Measurements from ENCODE around the gene OPTC.

The OPTC gene

DNA sequence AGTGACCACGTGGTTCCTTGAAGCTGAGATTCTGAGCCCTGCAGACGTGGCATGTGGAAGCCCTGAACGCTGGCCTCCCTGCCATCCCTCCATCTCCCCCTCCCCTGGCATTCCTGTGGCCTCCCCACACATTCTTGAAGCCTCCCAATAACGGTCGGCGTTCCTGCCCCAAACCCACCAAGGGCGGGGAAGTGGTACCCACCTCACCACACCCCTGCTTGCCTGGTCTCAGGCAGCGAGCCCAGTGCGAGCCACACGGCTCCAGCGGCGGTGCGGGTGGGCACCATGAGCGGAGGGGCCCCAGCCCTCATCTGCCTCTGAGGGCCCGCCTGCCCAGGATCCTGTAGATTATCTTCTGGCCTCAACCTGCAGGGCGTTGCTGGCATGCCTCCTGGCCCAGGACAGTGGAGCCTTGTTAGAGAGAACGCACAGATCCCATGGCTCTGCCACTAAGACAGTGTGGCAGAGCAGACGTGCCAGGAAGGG is 38.9 kb upstream of the OPTC start:
- H3K9ac ChIP-seq (ENCODE audit: low read depth, low read length): no peak overlapping the region
- H3K27me3 ChIP-seq (ENCODE audit: control insufficient read depth, insufficient read depth, low read length): no peaks in the 10 kb centered on the region
- H3K4me3 ChIP-seq (ENCODE audit: low read depth, low read length): no peak overlapping the region
- H3K27ac ChIP-seq (ENCODE audit: low read depth, low read length): no peak overlapping the region
- H3K4me1 ChIP-seq (ENCODE audit: control insufficient read depth, insufficient read depth, low read length): peaks cover 10% of the 10 kb centered on the region
- no peaks in the 10 kb centered on the region for H3K36me3 ChIP-seq (ENCODE audit: control insufficient read depth, insufficient read depth, low read length)
- no peaks in the 10 kb centered on the region for H3K9me3 ChIP-seq (ENCODE audit: control insufficient read depth, insufficient read depth, low read length)

DNA sequence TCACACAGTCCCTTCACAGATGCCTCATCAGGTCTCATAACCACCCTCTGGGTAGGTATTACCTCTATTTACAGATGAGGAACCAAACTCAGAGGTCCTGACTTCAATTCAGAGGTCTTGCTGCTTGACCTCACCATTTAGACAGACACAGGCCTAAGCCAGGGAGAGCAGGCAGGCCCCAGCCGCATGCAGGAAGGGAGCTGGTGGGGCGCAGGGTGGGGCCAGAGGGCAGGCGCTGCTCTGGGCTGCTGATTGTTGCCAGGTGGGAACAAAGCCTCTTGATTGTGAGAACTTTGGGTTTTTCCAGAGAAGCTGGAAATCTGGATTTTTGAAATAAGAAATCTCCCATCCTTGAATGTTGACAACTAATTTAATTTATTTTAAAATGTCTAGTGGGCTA is 38.2 kb upstream of the OPTC start:
- Histone ChIP-seq H3K4me1 (ENCODE audit: control insufficient read depth, insufficient read depth, low read length) (peaks cover 6% of the 10 kb centered on the region), H3K27ac (ENCODE audit: low read depth, low read length) (no peak overlapping the region), H3K4me3 (ENCODE audit: low read depth, low read length) (no peak overlapping the region), H3K9ac (ENCODE audit: low read depth, low read length) (no peak overlapping the region), H3K27me3 (ENCODE audit: control insufficient read depth, insufficient read depth, low read length) (no peaks in the 10 kb centered on the region), H3K9me3 (ENCODE audit: control insufficient read depth, insufficient read depth, low read length) (no peaks in the 10 kb centered on the region), H3K36me3 (ENCODE audit: control insufficient read depth, insufficient read depth, low read length) (no peaks in the 10 kb centered on the region)

DNA sequence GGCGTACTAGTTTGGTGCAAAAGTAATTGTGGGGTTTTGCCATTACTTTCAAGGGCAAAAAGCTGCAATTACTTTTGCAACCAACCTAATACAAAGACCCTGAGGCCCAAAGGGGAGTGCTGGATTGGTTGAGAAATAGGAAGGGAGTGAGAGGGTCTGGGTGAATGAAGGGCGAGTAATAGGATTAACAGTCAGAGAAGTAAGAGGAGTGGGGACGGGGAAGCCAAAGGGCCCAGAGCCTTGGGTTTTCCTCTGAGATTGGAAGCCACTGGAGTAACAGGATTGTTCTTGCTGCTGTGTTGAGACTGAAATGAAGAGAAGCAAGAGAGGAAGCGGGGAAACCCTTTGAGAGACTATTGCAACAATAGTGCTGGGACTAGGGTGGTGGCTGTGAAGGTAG is 37.4 kb upstream of the OPTC start:
- Histone ChIP-seq H3K27me3 (ENCODE audit: control insufficient read depth, insufficient read depth, low read length) (no peaks in the 10 kb centered on the region), H3K9me3 (ENCODE audit: control insufficient read depth, insufficient read depth, low read length) (no peaks in the 10 kb centered on the region), H3K27ac (ENCODE audit: low read depth, low read length) (no peak overlapping the region), H3K4me1 (ENCODE audit: control insufficient read depth, insufficient read depth, low read length) (peaks cover 6% of the 10 kb centered on the region; the same call in 1 of the 2 replicates), H3K4me3 (ENCODE audit: low read depth, low read length) (no peak overlapping the region), H3K36me3 (ENCODE audit: control insufficient read depth, insufficient read depth, low read length) (no peaks in the 10 kb centered on the region), H3K9ac (ENCODE audit: low read depth, low read length) (no peak overlapping the region)

DNA sequence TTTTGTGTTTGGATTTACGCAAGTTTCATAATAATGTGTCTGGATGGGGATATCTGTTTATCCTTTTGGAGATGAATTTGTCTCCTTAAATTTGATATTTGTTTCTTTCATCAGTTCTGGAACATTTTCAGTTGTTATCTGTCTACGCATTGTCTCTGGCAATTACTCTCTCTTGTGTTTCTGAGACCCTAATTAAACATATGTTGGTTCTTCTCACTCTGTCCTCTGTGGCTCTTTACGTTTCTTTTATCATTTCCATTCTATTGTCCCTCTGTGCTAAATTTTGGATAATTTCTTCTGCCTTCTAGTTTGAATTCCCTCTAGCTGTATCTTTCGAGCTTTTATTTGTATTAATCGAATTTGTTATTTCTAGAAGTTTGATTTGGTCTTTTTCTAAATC is 35.9 kb upstream of the OPTC start:
- Histone ChIP-seq H3K9me3 (ENCODE audit: control insufficient read depth, insufficient read depth, low read length) (no peaks in the 10 kb centered on the region), H3K4me1 (ENCODE audit: control insufficient read depth, insufficient read depth, low read length) (peaks cover 6% of the 10 kb centered on the region; the same call in 1 of the 2 replicates), H3K27ac (ENCODE audit: low read depth, low read length) (no peak overlapping the region), H3K4me3 (ENCODE audit: low read depth, low read length) (no peak overlapping the region), H3K27me3 (ENCODE audit: control insufficient read depth, insufficient read depth, low read length) (no peaks in the 10 kb centered on the region), H3K36me3 (ENCODE audit: control insufficient read depth, insufficient read depth, low read length) (no peaks in the 10 kb centered on the region), H3K9ac (ENCODE audit: low read depth, low read length) (no peak overlapping the region)

DNA sequence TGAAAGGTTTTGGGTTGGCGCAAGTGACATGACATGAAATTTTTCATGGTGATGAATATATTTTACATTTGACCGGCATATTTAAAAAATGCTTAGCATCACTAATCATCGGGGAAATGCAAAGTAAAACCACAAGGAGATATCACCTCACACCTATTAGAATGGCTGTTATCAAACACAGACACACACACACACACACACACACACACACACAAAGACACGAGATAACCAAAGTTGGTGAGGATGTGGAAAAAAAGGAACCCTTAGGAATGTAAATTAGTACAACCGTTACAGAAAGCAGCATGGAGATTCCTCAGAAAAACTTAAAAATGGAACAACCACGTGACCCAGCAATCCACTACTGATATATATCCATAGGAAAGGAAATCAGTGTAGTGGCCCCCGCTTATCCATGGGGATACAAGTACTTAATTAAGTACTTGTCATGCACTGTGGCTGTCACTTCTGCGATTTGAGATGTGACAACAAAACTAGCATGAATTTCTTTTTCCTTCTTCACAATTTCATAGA is 34.2 kb upstream of the OPTC start:
- no peak overlapping the region for H3K27ac ChIP-seq (ENCODE audit: low read depth, low read length)
- no peaks in the 10 kb centered on the region for H3K9me3 ChIP-seq (ENCODE audit: control insufficient read depth, insufficient read depth, low read length)
- no peak overlapping the region for H3K4me3 ChIP-seq (ENCODE audit: low read depth, low read length)
- H3K9ac ChIP-seq (ENCODE audit: low read depth, low read length): no peak overlapping the region
- H3K27me3 ChIP-seq (ENCODE audit: control insufficient read depth, insufficient read depth, low read length): no peaks in the 10 kb centered on the region
- H3K4me1 ChIP-seq (ENCODE audit: control insufficient read depth, insufficient read depth, low read length): peaks cover 9% of the 10 kb centered on the region
- no peaks in the 10 kb centered on the region for H3K36me3 ChIP-seq (ENCODE audit: control insufficient read depth, insufficient read depth, low read length)

DNA sequence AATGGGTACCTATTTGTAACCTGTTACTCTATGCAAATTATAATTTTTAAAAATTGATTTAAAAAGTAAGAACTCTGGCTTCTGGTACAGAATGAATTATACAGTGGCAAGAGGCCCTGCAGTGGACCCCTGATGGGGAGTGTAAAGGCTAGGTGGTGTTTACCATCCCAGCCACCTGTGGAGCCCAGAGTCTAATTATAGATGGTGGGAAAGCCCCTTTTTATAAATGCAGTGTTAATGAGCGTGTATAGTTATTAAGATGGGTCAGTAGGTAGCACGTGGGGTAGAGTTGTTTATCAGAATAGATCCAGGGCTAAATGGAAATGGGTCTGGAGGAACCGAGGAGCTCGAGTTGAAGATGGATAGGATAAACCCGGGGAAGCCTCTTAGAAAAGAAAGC is 32.2 kb upstream of the OPTC start:
- no peaks in the 10 kb centered on the region for H3K9me3 ChIP-seq (ENCODE audit: control insufficient read depth, insufficient read depth, low read length)
- no peaks in the 10 kb centered on the region for H3K36me3 ChIP-seq (ENCODE audit: control insufficient read depth, insufficient read depth, low read length)
- no peak overlapping the region for H3K27ac ChIP-seq (ENCODE audit: low read depth, low read length)
- H3K4me3 ChIP-seq (ENCODE audit: low read depth, low read length): no peak overlapping the region
- H3K4me1 ChIP-seq (ENCODE audit: control insufficient read depth, insufficient read depth, low read length): peaks cover 13% of the 10 kb centered on the region
- H3K9ac ChIP-seq (ENCODE audit: low read depth, low read length): no peak overlapping the region
- no peaks in the 10 kb centered on the region for H3K27me3 ChIP-seq (ENCODE audit: control insufficient read depth, insufficient read depth, low read length)

DNA sequence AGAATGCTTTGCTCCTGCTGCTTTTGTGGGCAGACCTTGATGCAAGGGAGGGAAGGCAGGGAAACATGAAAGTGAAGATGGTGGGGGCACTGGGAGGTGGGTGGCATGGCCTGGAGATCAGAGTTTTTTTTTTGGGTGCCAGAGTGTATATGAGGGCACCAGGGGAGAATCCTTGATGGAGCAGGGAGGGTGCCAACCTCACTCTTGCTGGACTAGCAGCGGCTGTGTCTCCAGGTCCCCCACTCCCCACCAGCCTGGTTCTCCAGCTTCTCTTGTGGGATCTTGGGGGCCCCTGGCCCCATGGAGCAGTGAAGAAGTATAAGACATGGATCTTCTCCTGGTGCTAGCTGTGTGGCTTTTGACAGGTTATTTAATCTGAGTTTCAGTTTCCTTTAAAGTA is 31.8 kb upstream of the OPTC start:
- Histone ChIP-seq H3K27ac (ENCODE audit: low read depth, low read length) (no peak overlapping the region), H3K9ac (ENCODE audit: low read depth, low read length) (no peak overlapping the region), H3K4me3 (ENCODE audit: low read depth, low read length) (no peak overlapping the region)

DNA sequence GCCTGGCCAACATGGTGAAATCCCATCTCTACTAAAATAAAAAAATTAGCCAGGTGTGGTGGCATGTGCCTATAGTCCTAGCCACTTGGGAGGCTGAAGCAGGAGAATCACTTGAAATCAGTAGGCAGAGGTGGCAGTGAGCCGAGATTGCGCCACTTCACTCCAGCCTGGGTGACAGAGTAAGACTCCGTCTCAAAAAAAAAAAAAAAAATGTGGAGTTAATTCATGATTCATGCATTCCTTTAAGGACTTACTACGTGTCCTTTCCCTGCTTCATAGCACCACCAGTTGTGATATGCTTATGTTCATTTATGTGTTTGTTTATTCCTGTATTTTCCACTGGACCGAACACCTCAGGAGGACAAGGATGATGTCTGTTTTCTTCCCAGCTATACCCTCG is 31.1 kb upstream of the OPTC start:
- H3K36me3 ChIP-seq (ENCODE audit: control insufficient read depth, insufficient read depth, low read length): no peaks in the 10 kb centered on the region
- H3K4me1 ChIP-seq (ENCODE audit: control insufficient read depth, insufficient read depth, low read length): peaks cover 13% of the 10 kb centered on the region
- no peaks in the 10 kb centered on the region for H3K9me3 ChIP-seq (ENCODE audit: control insufficient read depth, insufficient read depth, low read length)
- H3K9ac ChIP-seq (ENCODE audit: low read depth, low read length): no peak overlapping the region
- H3K27me3 ChIP-seq (ENCODE audit: control insufficient read depth, insufficient read depth, low read length): no peaks in the 10 kb centered on the region
- H3K4me3 ChIP-seq (ENCODE audit: low read depth, low read length): no peak overlapping the region
- no peak overlapping the region for H3K27ac ChIP-seq (ENCODE audit: low read depth, low read length)

More for the DNA sequence above, 31.8 kb upstream of the OPTC start:
- H3K4me1 ChIP-seq (ENCODE audit: control insufficient read depth, insufficient read depth, low read length): peaks cover 13% of the 10 kb centered on the region
- H3K9me3 ChIP-seq (ENCODE audit: control insufficient read depth, insufficient read depth, low read length): no peaks in the 10 kb centered on the region
- H3K36me3 ChIP-seq (ENCODE audit: control insufficient read depth, insufficient read depth, low read length): no peaks in the 10 kb centered on the region
- H3K27me3 ChIP-seq (ENCODE audit: control insufficient read depth, insufficient read depth, low read length): no peaks in the 10 kb centered on the region

DNA sequence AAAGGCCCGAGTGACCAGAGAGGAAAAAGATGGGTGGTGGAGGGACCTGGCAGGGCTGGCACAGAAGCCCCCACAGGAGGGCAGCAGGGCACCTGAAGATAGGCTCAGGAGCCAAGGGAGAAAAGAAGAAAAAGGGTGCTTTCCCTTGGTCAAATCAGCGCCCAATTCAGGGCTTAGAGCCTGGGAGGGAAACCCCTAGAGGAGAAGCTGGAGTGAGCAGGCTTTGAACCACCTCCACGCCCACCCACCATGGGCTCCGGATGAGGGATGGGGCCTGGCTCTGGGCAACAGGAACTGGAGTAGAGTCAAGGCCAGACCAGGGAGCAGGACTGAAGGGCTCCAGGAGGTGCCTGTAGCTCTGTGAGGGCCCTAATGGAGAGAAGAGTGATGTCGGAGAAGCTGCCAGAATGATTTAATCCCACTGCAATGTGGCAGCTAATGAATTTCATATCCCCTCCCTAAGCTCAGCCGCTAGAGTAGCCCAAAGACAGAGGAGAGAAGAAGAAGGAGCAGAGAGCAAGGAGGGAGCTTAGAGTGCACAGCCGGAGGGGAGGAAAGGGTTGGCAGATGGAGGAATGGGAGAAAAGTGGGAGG is 30.4 kb upstream of the OPTC start:
- no peak overlapping the region for H3K4me3 ChIP-seq (ENCODE audit: low read depth, low read length)
- no peaks in the 10 kb centered on the region for H3K27me3 ChIP-seq (ENCODE audit: control insufficient read depth, insufficient read depth, low read length)
- H3K27ac ChIP-seq (ENCODE audit: low read depth, low read length): no peak overlapping the region
- H3K36me3 ChIP-seq (ENCODE audit: control insufficient read depth, insufficient read depth, low read length): no peaks in the 10 kb centered on the region
- no peaks in the 10 kb centered on the region for H3K9me3 ChIP-seq (ENCODE audit: control insufficient read depth, insufficient read depth, low read length)
- H3K9ac ChIP-seq (ENCODE audit: low read depth, low read length): no peak overlapping the region
- peaks cover 13% of the 10 kb centered on the region for H3K4me1 ChIP-seq (ENCODE audit: control insufficient read depth, insufficient read depth, low read length)

DNA sequence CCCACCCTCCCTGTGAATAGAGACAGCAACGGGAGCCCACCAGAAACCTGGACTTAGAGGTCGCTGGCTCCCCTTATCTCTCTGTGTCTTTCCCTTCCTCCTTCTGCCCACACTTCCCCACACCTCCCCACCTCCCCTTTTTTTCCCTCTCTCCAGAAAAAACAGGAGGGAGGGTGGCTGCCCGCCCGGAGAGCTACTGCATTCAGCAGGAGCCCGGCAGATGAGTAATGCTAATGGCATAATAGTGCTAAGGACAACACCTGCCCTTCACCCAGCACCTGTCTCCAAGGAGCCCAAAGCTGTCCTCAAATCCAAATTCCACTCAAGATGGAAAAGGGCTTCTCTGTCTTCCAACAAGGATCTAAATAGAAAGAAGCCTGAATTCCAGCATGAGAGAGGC is 29.7 kb upstream of the OPTC start:
- no peak overlapping the region for H3K27ac ChIP-seq (ENCODE audit: low read depth, low read length)
- no peak overlapping the region for H3K9ac ChIP-seq (ENCODE audit: low read depth, low read length)
- H3K4me1 ChIP-seq (ENCODE audit: control insufficient read depth, insufficient read depth, low read length): peaks cover 13% of the 10 kb centered on the region
- no peaks in the 10 kb centered on the region for H3K9me3 ChIP-seq (ENCODE audit: control insufficient read depth, insufficient read depth, low read length)
- no peaks in the 10 kb centered on the region for H3K36me3 ChIP-seq (ENCODE audit: control insufficient read depth, insufficient read depth, low read length)
- H3K4me3 ChIP-seq (ENCODE audit: low read depth, low read length): no peak overlapping the region
- H3K27me3 ChIP-seq (ENCODE audit: control insufficient read depth, insufficient read depth, low read length): no peaks in the 10 kb centered on the region

DNA sequence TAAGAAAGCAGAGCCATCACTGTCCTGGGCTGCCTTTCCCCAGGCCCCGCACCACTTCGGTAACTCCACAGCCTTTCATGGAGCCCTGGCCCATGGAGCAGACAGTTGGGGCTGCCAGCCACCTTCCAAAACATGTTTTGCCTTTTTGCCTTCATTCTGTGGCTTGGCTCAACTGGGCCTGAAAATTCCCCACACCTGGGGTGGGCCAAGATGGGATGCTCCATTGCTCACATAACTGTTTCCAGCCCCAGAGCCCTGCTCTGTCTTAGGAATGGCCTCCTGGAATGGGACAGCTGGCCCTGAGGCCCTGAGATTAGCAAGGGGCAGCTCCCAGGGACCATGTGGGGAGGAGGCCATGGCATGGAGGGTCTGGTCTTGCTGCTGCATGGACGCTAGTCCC is 29.2 kb upstream of the OPTC start:
- peaks cover 13% of the 10 kb centered on the region for H3K4me1 ChIP-seq (ENCODE audit: control insufficient read depth, insufficient read depth, low read length)
- no peaks in the 10 kb centered on the region for H3K27me3 ChIP-seq (ENCODE audit: control insufficient read depth, insufficient read depth, low read length)
- H3K36me3 ChIP-seq (ENCODE audit: control insufficient read depth, insufficient read depth, low read length): no peaks in the 10 kb centered on the region
- H3K9ac ChIP-seq (ENCODE audit: low read depth, low read length): no peak overlapping the region
- H3K4me3 ChIP-seq (ENCODE audit: low read depth, low read length): no peak overlapping the region
- no peak overlapping the region for H3K27ac ChIP-seq (ENCODE audit: low read depth, low read length)
- no peaks in the 10 kb centered on the region for H3K9me3 ChIP-seq (ENCODE audit: control insufficient read depth, insufficient read depth, low read length)

Data from HUES48 (cell line).